DMS79 (cell line): ENCODE results near the gene KCNE2.
A peak's percentile ranks its signal among the peaks of the same experiment; 100 is the strongest.

Experiments
- DNase-seq: peaks from one replicate; lab custom pipeline; 2025; lab: John Stamatoyannopoulos, UW

The KCNE2 gene, protein sequence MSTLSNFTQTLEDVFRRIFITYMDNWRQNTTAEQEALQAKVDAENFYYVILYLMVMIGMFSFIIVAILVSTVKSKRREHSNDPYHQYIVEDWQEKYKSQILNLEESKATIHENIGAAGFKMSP

DNA sequence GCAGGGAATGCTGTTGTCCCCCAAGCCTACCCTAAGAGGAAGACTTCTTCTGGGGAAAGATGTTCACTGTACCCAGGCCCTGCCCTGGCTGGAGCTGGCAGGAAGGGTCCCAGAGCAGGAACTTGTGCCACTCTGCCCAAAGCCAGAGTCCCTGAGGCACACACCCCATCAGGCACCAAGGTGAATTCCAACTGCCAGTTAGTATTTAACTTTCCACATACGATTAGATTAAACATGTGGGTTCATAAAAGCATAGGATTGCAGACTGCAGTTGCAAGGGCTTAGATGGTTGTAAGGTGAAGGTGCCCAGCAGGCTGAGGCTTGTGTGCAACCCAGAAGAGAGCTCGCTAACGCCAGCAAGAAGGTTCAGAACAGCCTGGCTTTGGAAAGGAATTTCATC, at the start of gene KCNE2:
KCNE2 (plus strand) TSS at position 274 of the 400 bp plus-strand sequence. CDS start 6,473 bp downstream, outside the sequence.
- DNase-seq = no peak

DNA sequence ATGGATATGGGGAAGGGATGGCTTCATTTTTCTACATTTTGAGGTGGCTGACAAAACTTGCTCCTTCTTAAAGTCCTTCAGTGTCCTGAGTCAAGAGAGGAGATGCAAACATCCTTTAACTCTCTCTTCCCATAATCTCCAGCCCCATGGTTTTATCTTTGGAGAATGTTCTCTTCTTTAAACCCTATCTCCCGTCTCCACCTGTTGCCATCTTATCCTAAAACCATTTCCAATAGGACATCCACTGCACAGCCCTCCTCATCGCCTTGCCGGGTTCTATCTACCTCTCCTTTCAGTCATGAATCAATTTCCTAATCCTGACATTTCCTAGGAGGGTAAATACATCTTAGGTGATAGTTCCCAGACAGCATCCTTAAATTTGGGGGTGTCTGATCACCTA, 44.2 kb upstream of the KCNE2 start:
- DNase-seq = no peak

DNA sequence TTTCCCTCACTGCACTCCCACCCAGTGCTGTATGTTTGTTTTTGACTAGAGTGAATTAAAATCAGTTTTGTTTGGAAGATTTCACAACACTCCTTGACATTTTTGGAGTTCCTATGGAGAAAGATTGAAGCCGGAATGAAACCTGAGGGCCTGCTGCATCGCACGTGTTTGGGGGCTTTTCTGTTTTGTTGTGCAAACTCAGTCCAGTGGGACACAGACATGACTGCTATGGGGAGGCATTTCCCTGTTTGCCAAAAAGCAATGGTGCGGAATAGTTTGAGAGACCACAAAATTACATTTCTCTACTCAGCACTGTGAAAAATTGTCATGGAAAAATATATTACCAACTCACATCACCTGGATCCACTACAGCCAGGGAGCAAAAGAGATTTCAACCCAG, 43.8 kb upstream of the KCNE2 start:
- DNase-seq = no peak

DNA sequence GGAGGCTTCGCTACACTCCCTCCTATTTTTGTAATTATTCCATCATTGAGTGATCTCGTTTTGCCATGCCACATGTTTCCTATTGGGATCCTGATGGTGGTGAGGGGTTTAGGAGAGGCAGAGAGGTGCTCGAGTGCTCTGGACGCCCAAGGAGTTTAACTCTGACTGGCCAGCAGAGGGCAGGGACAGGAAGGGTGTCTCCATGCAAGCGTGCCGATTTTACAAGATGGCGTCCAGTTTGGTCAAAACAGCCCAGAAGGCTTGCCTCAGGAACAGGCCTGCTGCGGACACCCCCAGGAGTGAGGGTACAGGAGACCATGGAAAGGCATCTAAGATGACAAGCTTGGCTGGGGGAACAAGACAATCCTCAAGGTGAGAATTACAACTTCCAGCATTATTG, 33.8 kb upstream of the KCNE2 start:
- DNase-seq = no peak

DNA sequence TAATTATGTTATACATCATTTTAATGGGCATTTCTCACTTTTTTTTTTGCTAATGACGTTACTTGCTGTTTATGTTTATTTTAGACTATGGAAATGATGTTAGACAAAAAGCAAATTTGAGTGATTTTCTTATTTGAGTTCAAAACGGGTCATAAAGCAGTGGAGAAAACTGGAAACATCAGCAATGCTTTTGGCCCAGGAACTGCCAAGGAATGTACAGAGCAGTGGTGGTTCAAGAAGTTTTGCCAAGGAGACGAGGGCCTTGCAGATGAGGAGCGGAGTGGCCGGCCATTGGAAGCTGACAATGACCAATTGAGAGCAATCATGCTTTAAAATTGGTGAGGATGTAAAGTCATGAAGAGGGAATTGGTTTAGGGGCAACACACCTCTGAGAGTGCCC, 32.1 kb upstream of the KCNE2 start:
- DNase-seq = no peak

DNA sequence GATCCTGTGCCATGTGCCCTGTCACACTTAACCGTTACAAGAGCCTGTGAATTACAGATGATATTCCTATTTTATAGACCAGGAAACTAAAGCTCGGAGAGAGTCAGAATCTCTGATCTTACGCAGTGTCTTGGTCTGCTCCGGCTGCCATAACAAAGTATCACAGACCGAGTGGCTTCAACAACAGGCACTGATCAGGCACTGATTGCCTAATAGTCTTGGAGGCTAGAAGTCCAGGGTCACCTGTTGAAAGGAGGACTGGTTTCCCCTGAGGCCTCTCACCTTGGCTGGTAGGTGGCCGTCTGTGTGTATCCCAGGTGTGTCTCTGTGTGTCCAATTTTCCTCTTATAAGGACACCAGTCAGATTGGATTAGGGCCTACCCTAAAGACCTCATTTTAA, 31.5 kb upstream of the KCNE2 start:
- no peak for DNase-seq

DNA sequence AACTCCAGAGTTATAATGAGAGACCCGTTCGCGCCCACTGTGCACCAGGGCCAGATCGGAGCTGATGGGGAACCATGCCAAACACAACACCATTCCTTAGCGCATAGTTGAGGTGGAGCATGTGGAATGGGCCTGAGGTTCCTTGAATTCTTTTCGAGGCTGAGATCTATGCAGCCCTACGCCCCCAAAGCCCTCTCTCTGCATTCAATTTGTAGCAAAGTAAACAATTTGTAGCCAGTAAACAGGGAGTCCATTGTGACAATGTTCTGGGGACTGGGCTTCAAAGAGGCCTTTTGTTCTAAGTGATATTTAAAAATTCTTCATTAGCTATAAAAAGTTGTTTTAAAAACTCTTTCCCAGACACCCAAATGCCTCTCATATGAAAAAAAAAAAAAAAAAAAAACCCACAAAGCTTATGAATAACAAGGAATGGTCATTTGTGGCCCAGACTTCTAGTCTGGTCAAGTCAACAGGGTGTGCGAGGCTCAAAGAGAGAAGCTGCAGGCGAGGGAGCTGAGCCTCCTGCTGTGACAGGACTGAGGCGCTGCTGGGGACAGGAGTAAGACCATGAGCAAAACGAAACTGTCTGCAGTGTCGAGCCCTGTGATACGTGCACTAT, 30.6 kb upstream of the KCNE2 start:
- DNase-seq = no peak

DNA sequence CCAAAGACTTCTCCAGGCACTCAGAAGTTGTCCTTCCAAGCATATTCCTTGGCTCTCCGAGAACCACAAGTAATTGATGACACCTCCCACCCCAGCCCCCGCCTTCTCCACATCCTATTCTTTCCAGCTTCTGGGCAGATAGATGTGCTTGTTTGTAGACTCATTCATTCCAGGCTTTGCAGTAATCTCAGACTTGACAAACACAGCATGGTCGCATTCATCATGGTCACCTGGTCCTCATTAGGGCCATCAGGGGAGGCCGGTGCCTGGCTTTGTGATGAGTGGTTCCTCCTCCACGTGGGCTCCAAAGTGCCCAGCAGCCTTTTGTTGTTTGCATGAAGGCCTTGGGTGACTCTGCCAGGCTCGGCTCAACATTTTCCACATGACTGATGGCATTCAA, 28.5 kb upstream of the KCNE2 start:
- DNase-seq = no peak

DNA sequence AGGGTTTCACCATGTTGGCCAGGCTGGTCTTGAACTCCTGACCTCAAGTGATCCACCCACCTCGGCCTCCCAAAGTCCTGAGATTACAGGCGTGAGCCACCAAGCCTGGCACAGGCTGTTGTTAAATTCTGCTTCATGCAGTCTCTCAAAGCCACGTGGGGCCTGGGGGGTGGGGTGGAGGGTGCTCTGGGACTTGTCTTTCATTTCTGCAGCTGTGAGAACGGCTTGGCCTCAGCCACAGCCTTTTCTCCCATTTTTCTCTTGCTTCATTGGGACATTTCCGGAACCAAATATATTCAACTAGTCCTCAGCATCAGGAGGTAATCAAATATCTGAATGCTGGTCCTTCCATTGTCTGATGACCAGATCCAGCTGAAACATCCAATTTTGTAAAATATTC, 27.6 kb upstream of the KCNE2 start:
- DNase-seq = no peak

DNA sequence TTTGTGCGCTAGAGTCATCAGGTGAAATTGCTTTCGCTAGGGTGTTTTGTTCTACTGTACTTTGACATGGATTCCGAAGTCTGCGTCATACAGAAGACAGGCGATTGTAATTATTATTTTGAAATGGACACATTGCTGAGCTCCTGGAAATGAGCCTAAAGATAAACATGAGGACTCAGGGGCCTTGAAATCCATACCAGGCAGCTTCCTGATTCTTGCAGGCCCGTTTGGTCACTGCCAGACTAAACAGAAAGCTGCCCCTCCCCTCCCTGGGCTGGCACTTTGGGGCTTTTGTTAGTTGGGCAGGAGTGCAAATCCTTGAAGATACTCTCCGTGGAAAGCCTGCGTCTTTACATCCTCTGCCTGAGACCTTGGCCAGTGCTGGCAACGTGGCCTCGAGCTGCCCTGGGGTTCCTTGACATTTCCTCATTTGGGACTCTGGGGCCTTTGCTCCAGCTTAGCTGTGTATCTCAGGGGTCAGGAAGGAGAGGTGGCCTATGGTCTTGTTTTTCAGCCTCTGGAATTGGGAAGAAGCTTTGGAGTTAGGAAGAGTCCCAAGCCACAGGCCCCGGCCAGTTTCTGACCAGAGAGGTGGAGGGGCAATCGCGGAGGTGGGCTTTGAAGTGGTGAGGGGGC, 26.9 kb upstream of the KCNE2 start:
- no peak for DNase-seq

DNA sequence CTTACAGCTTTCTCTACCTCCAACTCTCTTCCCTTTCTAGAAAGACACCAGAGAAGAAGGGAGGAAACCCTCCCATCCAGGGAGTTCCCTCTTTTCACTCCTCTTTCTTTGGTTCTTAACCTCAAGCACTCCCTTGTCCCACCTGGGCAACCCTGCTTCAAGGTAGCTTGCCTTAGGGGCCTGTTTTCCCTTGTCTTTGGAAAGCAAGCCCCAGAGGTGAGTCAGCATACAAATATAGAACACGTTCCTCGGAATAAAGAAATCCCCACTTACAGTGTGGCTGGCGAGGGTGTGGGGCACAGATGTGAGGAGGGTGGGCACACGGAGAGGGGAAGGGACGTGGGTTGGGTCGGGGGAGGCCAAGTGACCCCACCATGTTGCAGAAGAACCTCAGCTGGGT, 26.1 kb upstream of the KCNE2 start:
- DNase-seq = no peak

DNA sequence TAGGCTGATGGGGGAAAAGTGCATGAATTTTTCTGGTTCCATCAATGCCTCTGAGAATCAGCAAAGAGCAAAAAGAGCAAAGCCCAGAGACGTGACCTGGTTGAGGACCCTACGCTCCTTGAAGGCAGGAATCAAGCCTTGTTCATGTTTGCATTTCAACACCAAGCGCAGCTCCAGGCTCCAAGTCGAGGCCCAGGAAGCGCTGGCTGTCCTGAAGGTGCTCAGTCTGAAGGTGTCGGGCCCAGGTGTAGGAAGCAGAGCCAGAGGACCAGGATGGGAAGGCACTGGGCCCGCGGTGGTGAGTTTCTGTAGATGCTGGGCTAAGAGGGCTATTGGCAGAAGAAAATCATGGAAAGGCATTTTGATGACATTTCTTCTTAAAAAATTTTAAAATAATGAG, 25.6 kb upstream of the KCNE2 start:
- DNase-seq = no peak

DNA sequence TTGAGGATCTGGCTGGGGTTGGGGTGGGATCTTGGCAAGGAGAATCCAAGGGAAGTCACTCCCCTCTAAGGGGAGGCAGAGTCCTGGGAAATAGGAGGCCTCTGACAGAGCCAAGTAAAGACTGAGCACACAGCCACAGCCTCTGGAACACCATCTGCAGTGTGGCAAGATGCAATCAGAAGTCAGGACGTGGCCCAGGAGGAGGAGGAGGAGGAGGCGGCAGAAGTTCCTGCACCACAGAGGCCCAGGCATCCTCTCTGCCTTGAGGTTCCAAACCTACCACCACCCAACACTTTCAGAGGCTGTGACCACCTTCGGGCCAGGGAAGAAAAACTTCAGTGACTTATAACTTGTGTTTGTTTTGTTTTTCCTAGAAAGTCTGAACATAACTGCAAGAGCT, 23.7 kb upstream of the KCNE2 start:
- DNase-seq = no peak

DNA sequence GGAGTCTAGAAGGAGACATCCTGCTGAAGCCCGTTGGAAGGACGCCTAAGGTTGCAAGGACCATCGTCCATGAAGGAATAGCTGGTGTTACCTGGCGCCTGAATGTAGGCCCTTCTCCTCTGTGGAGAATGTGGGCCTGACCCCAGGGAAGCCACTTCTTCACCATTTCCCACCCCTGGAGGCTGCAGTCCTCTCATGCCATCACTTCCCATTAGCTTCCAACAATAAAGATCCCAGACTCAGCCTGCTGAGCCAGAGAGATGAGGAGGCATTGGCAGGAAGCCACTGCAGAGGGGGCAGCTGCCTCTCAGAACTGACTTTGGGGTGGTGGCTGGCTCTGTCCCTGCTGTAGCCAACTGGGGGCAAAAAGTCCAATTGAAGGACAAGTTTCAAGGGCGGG, 21.3 kb upstream of the KCNE2 start:
- DNase-seq = no peak

DNA sequence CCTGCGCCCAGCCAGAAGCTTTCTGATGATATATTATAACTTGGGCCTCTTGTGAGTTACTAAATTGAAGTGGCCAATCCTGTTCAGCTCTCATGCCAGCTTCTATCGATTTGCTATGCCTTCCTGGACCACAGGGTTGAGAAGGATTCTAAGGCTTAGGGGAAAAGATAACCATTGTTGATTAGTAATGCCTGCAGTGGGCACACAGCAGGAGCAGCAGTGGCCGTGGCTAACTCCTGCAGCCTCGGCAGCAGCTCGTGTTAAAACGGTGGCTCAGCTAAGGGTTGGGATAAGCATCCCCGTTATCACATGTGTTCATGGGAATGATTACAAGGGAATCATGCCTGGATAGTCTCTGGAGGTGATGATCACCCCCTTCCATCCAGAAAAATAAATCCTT, 20.5 kb upstream of the KCNE2 start:
- no peak for DNase-seq

DNA sequence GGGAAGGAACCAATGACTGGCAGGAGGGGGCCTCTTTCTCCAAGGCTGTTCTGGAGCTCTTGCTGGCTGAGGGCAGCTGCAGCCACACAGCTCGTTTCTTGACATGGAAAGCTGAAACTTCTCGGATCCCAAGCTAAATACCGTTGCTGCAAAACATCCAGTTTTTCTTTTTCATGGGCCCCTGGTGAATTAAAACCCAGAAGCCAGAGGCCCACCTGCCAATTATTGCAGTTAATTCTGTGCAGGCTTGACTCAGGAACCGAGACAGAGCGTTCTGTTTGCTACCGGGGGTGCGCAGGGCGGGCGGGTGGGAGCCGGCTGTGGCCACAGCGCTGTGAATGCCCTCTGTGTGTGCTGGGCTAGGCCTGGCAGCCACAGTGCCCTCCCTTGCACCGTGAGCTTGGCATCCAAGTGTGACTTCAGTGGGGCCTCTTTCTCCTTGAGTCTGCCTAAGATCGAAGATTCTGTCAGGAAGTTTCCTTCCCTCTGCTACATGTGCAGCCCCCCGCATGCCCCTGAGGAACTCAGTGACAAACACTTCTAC, 19.9 kb upstream of the KCNE2 start:
- no peak for DNase-seq

DNA sequence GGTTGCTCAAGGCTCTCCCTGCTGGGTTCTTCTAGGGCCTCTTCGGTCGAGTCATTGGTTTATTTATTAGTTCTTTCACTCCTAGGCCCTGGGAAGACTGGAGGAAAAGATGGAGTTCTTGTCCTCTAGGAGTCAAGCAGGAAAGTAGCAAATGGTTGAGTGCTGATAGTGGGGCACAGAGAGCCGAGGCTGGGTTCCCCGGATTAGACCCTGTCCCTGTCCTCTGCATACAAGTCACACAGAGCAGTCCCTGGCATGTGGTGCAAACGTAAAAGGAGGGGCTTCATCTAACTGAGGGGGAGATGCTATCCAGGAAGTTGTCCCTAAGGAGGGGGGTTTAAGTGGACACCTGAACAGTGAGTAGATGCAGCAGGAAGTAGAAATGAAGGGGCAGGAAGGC, 19.2 kb upstream of the KCNE2 start:
- no peak for DNase-seq

DNA sequence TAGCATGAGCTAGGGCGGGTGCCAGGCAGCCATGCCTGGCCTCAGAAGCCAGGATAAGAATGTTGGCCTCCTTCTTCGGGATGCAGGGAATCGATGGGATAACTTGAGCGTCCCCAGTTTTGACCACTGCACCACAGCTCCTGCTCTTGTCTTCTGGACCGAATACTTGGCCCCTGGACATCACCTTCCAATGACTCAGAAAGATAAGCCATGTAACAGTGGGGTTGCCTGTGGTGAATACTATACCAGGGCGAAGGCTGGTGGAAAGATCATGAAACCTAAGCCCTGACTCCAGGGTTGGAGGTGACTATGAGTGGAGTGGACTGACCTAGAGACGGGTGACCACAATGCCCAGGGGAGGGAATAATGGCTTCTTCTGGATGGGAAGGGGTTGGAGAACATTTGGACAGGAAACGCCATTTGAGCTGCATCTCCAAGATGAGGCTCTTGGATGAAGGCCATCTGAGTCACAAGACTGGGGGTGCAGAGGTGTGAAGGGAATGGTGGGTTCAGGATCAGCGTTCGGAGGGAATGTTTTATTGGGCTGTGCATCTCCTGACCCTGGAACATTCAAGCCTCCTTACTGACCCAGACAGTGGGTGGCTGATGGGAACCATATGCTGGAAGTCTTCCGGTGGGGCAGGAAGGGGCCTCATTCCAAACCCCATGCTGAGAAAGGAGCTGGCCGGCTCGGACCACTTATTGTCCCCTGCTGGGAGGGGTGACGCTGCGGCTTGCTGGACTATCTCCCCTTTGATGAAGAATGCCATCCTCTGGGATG, 18.5 kb upstream of the KCNE2 start:
- no peak for DNase-seq

DNA sequence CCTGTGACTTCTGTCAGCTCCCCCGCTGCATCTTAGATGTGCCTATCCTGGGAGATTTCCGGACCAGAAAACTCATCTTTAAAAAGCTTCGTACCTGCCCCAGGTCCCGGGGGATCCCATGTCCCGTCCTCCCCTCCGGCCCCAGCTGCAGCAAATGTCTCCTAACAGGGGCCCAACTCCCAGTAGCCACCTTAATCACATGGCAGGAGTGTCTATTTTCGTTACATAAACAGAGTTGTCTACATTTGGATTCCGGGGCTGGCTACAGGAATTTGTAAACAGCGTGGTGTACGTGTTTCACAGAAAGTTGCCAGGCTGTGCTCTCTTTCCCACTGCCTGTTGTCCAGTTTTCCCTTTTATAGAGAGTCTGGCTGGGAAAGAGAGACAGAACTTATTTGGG, 17.9 kb upstream of the KCNE2 start:
- no peak for DNase-seq

DNA sequence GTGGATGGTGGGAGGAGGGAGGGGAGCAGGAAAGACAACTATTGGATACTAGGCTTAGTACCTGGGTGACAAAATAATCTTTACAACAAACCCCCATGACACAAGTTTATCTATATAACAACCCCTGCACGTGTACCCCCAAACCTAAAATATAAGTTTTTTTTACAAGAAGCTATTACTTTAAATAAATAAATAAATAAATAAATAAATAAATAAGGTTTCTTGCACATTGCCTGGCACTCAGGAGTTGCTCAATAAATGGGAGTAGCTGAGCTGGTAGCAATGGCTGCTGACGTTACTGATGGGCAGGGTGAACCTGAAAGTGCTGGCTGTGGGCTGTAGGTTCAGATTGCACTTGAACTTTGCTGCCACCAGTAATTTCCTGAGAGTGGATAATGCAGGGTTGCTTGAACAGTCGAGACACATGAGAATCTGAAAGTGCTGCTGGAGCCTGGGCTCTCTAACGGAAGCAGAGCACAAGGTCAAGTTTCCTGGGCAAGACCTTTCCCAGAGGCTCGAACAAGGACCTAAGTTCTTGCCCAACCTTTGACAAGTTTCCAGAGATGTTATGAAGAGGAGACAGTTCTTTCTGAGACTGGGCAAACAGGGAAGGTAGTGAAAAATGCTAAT, 14.8 kb upstream of the KCNE2 start:
- DNase-seq = no peak

DNA sequence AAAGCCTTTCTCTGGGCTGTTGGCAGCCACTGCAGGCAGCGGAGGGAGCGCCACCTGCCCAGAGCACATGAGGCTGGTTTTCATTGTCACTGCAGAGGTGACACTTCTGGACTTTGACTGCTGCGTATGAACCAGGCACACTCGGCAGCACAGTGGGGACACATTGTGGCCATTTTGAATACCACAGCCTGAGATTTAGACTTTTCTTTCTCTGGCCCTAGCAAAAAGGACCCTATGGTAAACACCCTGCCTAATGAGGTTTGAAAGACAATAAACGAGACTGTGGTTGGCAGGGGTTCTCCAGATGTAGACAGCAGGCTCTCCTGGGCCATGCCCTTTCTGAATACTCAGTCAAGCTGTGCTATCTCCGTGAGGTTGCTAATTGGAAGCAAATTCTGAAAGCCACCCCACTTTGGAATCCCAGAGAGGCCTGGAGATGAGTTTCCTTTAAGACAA, 12.0 kb upstream of the KCNE2 start:
- peak; percentile 56 for DNase-seq

DNA sequence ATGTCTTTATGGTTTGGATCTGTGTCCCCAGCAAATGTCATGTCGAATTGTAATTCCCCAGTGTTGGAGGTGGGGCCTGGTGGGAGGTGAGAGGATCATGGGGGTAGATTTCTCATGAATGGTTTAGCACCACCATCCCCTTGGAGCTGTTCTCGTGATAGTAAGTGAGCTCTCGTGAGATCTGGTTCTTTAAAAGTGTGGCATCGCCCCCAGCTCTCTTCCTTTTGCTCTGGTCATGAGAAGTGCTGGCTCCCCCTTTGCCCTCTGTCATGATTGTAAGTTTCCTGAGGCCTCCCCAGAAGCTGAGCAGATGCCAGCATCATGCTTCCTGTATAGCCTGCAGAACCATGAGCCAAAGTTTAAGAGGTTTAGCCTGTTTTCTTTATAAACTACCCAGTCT, 11.2 kb upstream of the KCNE2 start:
- DNase-seq = no peak
